ENCODE data around the gene SMC2.
A peak's percentile ranks its signal among the peaks of the same experiment; 100 is the strongest.

SMC2 gene

DNA sequence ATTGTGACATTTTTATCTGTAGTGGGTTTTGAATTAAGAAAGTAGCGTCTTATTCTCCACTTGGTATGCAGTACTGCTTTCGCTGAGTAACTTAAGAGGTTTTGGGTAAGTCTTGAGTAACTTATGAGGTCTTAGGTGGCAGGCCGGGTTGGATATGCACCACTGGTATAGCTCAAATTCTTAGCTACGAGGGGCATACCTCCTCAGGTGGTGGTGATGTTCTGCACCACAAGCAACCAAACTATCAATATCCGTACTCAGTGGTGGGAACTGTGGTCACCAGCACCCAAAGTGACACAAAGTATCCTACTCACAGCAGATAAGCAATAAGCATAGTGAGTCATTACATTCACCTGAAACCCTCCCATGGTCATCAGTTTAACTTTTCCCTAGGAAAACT is 13.7 kb downstream of the SMC2 start:
- no peak for DNase-seq

DNA sequence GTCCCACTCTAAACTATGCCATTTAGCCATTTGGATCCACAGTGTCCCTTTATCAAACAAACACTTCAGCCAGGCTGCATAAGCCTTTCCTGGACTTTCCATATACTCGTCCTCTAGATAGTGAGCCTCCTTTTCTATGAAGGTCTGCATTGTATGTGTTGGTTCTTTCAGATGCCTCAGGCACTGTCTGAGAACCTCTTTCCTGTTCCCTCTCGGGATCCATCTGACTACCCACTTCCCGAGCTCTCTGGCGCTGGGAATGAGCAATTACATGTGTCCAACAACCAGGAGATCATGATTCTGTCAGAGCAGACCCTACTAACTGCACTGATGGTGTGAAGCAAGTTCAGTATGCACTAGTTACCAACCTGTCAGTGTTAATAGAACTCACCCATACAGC is 14.2 kb downstream of the SMC2 start:
- DNase-seq: no peak

GRCh38 chr9:104110509-104110908 is 16.4 kb downstream of the SMC2 start:
- no peak for DNase-seq

- no peak for DNase-seq
Observed at GRCh38 chr9:104118916-104119315, 24.8 kb downstream of the SMC2 start.

DNA sequence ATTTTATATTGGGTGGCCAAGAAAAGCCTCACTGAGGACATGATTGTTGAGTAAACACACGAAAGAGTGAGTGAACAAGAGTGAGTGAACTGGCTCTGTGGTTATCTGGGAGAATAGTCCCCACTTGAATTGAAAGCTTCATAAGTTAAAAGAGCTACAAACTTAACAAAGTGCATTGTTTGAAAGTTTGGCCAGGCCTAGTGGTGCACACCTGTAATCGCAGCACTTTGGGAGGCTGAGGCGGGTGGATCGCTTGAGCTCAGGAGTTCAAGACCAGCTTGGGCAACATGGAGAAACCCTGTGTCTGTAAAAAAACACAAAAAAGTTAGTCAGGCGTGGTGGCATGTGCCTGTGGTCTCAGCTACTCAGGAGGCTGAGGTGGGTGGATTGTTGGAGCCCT is 26.9 kb downstream of the SMC2 start:
- no peak for DNase-seq

GRCh38 chr9:104138243-104138868 is 44.2 kb downstream of the SMC2 start:
- DNase-seq: no peak

DNA sequence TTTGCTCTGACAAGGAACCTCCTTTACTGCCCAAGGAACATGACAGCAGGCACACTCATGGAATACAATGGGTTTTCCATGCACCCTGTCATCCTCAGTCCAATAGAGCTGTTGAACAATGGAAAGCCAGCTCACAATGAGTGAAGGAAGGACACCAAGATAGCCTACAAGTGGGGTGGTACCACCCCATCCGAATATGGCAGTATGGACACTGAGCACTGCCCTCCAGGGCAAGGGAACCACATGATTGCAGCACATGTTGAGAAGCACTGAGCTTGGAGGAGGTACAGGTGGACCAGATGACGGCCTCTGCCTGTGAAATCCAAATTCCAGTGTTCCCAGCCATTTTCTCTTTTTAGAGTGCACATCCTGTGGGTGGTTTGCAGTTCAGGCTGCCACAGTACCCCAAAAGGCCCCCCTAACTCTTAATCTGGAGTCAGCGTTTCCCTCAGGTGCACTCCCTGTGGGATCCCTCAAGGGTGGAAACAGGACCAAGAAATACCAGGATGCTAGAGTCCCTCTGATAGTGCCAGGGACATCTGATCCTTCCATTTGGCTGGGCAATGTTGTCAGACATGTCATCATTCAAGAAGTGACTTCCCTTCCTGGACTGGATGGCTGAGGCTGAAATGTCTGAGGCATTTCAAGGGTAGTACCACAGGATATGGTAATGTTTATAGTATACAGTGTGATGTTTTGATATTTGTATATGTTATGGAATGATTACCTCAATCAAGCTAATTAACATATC is 48.9 kb downstream of the SMC2 start:
- no peak for DNase-seq

DNA sequence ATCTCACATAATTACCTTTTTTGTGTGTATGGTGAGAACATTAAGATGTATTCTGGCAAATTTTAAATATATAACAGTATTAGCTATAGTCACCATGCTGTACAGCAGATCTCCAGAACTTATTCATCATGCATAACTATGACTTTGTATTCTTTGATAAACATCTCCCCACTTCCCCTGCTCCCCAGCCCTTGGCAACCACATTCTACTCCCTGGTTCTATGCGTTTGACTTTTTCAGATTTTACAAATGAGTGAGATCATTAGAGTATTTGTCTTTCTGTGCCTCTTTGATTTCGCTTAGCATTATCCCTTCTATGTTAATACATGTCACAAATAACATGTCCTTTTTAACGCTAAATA is 49.4 kb downstream of the SMC2 start:
- no peak for DNase-seq

DNA sequence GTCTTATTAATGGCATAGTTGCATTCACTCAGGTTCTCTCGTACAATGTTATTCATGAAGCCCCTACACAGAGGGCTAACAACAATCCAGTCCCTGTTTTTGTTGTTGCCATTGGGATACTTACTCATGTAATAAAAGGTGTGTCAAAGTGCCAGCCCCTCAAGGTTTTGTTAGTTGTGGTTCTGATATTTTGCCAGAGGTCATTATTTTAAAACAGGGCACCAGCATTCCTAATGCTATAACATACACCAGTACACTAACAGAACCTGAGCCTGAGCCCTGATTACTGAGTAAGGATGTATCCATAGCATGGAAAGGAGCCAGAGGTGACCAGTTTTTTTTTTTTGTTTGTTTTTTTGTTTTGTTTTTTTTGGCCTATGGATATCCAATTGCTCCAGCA is 50.2 kb downstream of the SMC2 start:
- DNase-seq: no peak

DNA sequence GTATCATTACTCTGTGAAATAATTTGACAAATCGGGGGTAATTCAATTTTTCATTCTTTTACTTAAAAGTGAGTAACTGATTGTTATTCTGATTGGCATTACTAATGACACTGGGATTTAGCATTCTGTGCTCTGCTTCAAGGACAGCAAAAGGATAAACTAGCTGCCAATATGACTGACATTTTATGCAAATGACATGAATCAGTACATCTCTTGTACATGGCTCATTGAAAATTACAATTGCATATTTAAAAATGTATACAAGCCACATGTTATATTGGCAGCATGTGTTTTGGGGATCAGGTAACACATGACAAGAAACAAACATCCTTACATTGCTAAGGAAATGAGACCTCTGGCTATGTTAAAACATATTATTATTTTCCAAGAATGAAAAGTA is 79.0 kb downstream of the SMC2 start:
- DNase-seq: no peak

- peak in 1 of 3 donors; percentile 0 for DNase-seq
Observed at GRCh38 chr9:104177003-104177611, 83.0 kb downstream of the SMC2 start.

- no peak for DNase-seq
Observed at GRCh38 chr9:104177676-104178075, 83.6 kb downstream of the SMC2 start.

All from suppressor macrophage treated with lipopolysaccharide for 1 hour (primary cell).